NCI-H1092 (cell line): ENCODE measurements around the gene SLBP.

ENCODE experiments used
- DNase-seq: peaks from one replicate; lab custom pipeline; 2025; lab: John Stamatoyannopoulos, UW

Gene SLBP

DNA sequence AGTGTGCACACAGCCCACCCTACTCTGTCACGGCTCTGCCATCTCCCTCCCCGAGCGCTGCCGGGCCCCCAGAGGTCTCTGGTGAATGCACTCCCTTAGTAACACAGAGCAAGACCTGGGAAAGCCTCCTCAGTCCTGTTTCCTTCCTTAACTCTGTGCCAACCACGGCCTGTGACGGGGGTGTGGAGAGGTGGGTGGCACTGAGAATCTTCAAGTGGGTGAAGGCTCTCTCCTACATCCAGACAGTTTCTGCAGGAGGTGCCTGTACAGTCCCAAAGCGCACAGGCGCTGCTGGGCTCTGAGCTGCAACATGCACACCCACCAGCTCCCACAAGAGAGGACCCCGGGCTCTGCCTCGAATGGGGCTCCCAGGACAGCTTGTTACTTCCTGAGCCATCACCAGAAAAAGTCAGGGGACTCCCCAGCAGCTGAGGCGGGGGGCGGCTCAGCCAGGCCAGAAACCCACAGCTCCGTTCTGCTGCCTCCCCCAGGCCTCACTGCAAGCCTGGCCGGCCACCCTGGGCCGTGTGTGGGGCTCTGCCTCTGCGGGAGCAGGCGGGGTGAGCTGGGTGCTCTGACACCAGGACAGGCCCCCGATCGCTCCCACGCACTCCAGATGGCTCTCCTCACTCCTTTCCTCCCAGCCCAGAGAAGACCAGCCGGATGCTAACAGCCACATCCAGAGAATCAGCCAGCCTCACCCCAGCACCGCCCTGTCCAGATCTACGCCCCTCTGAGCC, 57.7 kb downstream of the SLBP start:
- no peak for DNase-seq

DNA sequence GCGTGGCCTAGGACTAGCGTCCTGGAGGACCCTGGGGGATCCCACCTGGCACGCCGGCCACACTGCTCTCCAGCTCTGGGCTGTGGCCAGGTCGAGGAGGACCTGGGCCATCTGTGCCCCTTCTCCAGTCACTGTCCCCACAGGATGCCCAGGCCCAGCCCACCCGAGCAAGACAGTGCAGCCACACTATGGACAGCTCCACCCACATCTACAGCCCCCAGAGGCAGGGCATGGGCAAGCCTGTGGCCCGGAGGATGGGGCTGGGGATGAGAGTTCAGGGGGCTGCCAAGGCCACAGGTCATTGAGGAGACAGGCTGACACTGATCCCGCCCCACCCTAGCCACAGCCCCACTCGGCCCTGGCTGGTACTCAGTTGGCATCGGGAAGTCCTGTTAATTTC, 58.3 kb downstream of the SLBP start:
- DNase-seq: no peak

DNA sequence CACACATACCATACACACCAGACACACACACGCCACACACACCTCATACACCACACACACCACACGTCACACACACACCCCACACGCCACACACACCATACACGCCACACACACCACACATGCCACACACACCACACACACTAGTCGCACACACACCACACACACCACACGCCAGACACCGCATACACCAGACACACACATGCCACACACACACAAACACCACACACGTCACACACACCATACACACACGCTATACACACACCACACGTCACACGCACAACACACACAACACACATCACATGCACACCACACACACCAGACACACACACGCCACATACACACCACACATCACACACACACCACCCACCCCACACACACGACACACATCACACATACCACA, 60.0 kb downstream of the SLBP start:
- no peak for DNase-seq

DNA sequence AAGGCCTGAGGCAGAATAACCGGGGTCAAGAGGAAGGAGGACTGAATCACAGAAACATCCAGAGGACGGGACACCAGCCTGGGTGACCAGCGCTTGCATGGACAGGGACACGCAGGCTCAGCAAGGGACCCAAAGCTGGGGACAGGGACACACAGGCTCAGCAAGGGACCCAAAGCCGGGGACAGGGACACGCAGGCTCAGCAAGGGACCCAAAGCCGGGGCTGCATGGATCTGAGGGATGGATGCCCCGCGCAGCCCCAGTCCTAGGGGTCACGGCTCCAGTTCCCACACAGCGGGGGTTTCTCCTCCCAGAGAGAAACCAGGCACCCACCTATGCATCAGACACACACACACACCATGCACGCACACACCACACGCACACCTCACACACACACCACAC, 60.5 kb downstream of the SLBP start:
- no peak for DNase-seq

DNA sequence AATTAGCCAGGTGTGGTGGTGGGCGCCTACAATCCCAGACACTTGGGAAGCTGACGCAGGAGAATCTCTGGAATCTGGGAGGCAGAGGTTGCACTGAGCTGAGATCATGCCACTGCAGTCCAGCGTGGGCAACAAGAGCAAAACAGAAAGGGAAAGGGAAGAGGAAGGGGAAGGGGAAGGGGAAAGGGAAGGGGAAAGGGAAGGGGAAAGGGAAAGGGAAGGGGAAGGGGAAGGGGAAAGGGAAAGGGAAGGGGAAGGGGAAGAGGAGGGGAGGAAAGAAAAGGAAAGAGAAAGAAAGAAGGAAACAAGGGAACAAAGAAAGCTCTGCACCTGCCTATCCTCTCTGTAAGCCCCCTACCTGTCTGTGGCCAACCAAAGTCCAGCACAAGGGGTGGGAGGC, 63.2 kb downstream of the SLBP start:
- DNase-seq: no peak

DNA sequence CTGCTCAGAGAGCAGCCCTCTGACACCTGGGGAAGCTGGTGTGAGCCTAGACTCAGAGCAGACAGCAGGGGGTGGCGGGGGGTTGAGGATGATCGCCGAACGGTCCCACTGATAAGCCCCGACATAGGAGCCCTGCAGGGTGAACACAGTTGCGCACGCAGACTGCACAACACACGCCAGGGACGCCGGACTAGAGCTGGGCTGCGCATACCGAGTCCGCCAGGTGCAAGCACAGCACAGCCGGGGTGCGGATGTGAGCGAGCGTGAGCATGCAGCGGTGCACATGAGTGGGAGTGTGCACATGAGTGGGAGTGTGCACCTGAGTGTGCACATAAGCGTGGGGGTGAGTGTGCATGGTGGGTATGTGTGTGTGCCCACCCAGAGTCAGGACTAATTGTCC, 64.7 kb downstream of the SLBP start:
- DNase-seq: no peak

DNA sequence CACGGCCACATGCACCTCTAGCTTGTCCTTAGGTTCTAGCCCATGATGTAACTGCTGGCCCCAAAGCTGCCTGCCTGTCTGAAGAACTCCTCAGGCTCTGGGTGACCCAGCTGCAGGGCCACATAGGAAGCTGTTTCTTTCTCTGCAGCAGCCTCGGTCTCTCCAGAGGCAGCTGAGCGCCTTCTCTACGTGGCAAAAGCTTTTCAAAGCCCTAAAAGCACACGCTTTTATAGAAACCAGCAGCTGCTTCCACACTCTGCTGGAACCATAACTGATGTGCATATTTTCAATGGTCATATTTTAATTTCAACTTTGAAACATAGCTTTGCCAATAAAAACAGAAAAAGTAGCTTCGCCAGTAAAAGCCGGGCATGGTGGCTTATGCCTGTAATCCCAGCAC, 65.4 kb downstream of the SLBP start:
- DNase-seq: no peak

DNA sequence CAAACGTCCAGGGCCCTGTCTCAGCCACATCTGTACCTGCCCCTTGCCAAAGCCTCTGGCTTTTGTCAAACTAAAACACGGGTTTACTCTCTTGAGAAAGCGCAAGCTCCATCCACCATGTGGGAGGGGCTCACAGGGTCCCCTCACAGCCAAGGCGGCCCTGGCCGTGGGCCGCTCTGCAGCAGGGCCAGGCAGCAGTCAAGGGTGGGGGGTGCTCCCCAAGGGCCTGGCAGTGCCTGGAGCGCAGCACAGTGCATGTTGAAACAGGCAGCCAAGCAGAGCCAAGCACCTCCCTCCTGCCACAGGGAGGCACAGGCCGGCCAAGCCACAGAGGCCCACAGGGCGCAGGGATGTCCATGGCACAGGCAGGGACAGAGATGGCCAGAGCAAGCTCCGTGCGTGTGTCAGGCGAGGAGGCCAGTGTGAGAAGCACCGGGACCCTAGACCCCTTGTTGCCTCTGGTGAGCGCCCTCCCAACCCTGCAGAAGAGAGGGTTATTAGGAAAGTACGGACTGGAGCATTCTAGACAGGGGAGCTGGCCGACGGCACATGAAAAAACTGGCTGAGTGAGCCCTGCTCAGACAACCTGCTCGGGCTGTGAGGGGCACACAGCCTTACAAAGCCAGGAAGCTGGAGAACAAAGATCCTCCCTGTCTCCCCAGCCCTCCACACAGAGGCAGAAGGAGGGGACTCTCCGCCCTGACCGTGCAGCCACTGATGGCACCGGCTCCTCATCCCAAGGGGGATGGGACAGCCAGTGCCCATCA, 67.0 kb downstream of the SLBP start:
- no peak for DNase-seq

DNA sequence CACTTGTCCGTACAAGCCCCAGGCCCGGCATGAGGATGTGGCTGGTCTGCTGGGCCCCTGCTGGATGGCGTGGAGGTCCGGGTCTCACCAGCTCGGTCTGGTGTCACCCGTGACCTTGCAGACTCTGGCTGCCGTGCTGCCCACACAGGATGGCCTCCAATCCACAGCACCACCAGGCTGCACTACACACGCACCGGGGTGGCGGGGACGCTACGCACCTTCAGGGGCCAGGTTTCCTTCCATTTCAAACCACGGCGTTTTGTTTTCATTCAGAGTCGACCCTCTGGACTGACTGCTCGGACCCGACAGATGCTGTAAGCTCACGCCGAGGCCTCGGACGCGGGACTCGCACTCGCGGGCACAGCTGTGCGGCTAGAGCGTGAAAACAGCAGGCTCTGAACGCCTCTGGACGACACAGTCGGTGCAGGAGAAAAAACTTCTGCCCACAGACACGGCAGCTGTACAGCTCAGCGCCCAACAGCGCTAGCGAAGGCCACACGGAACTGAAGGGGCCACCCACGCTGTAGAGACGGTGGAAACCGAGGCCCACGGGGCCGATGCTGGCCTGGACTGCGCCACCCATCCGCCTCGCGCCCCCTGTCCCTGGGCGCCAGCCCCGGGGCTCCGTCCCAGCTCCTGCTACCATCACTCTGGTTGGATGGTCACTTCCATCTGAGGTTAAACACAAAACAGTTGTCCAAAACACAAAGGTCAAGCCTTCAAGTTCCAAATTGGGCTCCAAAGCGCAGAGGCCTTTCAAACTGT, 68.0 kb downstream of the SLBP start:
- no peak for DNase-seq
